ENCODE measurements around the gene AMIGO1. TPM values are rescaled to one million over a fixed set of nuclear protein-coding genes. Genes with fewer than 3 reads are reported as not detected.

The AMIGO1 gene
- total and polyA plus RNA-seq, 2 of the 8 experiments (the other 6 are each of a cell fraction or from before 2014, with no cell fraction given): 1.5 to 2.7 TPM

- Histone ChIP-seq H4K20me1 (replicated peaks in 1 of 2; ENCODE audit: control insufficient read depth in 1 of 2, insufficient read depth in 2 of 2, low read length in 2 of 2) (peaks cover 2 to 7% of the 10 kb centered on the region in 2 experiments), H4K91ac (replicated peaks; ENCODE audit: insufficient read length, low read length) (peak overlapping the region; percentile 35), H3K4ac (replicated peaks; ENCODE audit: insufficient read length, low read depth, low read length) (no peak overlapping the region), H3K27me3 (replicated peaks in 1 of 4; ENCODE audit: control insufficient read depth in 3 of 4, extremely low read depth in 1 of 4, insufficient read depth in 3 of 4, low read length in 3 of 4) (peaks cover 0 to 23% (median 15%) of the 10 kb centered on the region in 4 experiments; a peak in 6 of 7 replicates), H3K4me1 (replicated peaks in 1 of 4; ENCODE audit: control insufficient read depth in 3 of 4, insufficient read depth in 4 of 4, low read length in 3 of 4) (peaks cover 0 to 7% (median 3%) of the 10 kb centered on the region in 4 experiments; a peak in 1 of 7 replicates), H2BK5ac (ENCODE audit: low read depth, low read length) (no peak overlapping the region), H3K4me2 (ENCODE audit: insufficient read depth in 1 of 2, low read depth in 2 of 2, low read length in 2 of 2) (peak overlapping the region in 1 of 2 experiments; percentile 97; a peak in 1 of 4 replicates), H3K27ac (ENCODE audit: low read depth, low read length) (no peak overlapping the region), H3K14ac (ENCODE audit: insufficient read length) (no peak overlapping the region), H3K4me3 (ENCODE audit: extremely low read depth in 1 of 4, insufficient read depth in 2 of 4, low read depth in 3 of 4, low read length in 4 of 4) (no peak overlapping the region; a peak in 1 of 8 replicates), H2BK120ac (replicated peaks; ENCODE audit: low read depth, low read length) (no peak overlapping the region), H3K56ac (replicated peaks; ENCODE audit: insufficient read length, low read depth, low read length) (no peak overlapping the region), H3K18ac (ENCODE audit: extremely low read depth, low read length) (no peak overlapping the region), H3K79me1 (ENCODE audit: low read depth, low read length) (no peaks in the 10 kb centered on the region), H2BK12ac (ENCODE audit: low read depth, low read length) (no peak overlapping the region), H3K9me3 (ENCODE audit: insufficient read depth in 2 of 2, low read depth in 1 of 2, low read length in 1 of 2) (no peaks in the 10 kb centered on the region), H2BK15ac (ENCODE audit: low read length) (no peak overlapping the region), H3K9ac (replicated peaks in 1 of 4; ENCODE audit: extremely low read depth in 1 of 4, low read depth in 3 of 4, low read length in 3 of 4) (no peak overlapping the region), H4K8ac (ENCODE audit: extremely low read depth, insufficient read depth, low read length) (0 out of 2 replicates have a peak overlapping the region, but pooled peaks have one; percentile 18), H3K36me3 (ENCODE audit: control insufficient read depth in 2 of 4, insufficient read depth in 4 of 4, low read length in 3 of 4) (no peaks in the 10 kb centered on the region), H2AFZ (ENCODE audit: low read length) (no peak overlapping the region), H3K23me2 (ENCODE audit: low read depth, low read length) (peaks cover 10% of the 10 kb centered on the region), H3K23ac (ENCODE audit: insufficient read length) (no peak overlapping the region), H2AK5ac (ENCODE audit: low read depth, low read length) (no peak overlapping the region; the same call in 1 of the 2 replicates), H3K79me2 (ENCODE audit: control insufficient read depth in 1 of 2, insufficient read depth in 2 of 2, low read length in 2 of 2) (no peaks in the 10 kb centered on the region), H4K5ac (ENCODE audit: insufficient read length, low read depth, low read length) (no peak overlapping the region), H2BK20ac (ENCODE audit: low read length) (no peak overlapping the region)
- TF ChIP-seq CTBP2 (IDR thresholded peaks at IDR 0.05; ENCODE audit: borderline replicate concordance, insufficient read depth, insufficient read length, low read length) (no peak), E2F6 (IDR thresholded peaks at IDR 0.05) (no peak), BCL11A (IDR thresholded peaks at IDR 0.05; ENCODE audit: low read depth in 2 of 2, low read length in 2 of 2) (no peak)
- 94% methylated on average over 25 of the region's 25 CpGs; no CpG with 5 or more reads in 1 of the 2 experiments for WGBS, 2 experiments (ENCODE audit: extremely low coverage in 1 of 2, insufficient coverage in 1 of 2, insufficient read length in 1 of 2, insufficient replicate concordance in 2 of 2, low coverage in 1 of 2, low lambda C conversion rate in 2 of 2, missing lambda C conversion rate in 1 of 2)
- POLR2A ChIA-PET (ENCODE audit: partially characterized antibody): interaction anchor here (1.5 to 1.9 kb wide), 4 partner anchors 7 to 83 kb away, joined by 3 to 7 read pairs (median 4); no protein-coding TSS in a partner anchor
- FAIRE-seq (no peak), DNase-seq (ENCODE audit: low read depth in 1 of 2, low spot score in 2 of 2) (no peak)
- CTCF ChIA-PET (ENCODE audit: partially characterized antibody): interaction anchor here (1.1 to 43.7 kb wide), 5 partner anchors 1 to 476 kb away, joined by 3 to 1755 read pairs (median 666); partner anchors contain the start of genes AHCYL1, AMIGO1, ATXN7L2 and CYB561D1
These were observed 1.3 kb downstream of the AMIGO1 start for GRCh38 chr1:109508001-109508872.
